HG02798 (cell line): ENCODE data around the gene CPSF3.
"Not testable (repeated sequence)": the region's sequence is repeated elsewhere in the genome, so short reads cannot be mapped to it uniquely, and the experiment has no call there.

ENCODE experiments used
- ATAC-seq: cut with Tn5 transposase; IDR thresholded peaks from one replicate; pipeline ENCODE4 v1.9.1; 2021; ENCODE audit warnings: mild to moderate bottlenecking; ENCODE audit not compliant: unreplicated experiment, poor library complexity

CPSF3 gene

GRCh38 chr2:9497017-9497416, 73.6 kb downstream of the CPSF3 start:
- no peak for ATAC-seq

- ATAC-seq: no peak
Measured at GRCh38 chr2:9498210-9498609, 74.8 kb downstream of the CPSF3 start.

- no peak for ATAC-seq
Measured at GRCh38 chr2:9508931-9509330, 85.5 kb downstream of the CPSF3 start.

- not testable (repeated sequence) for ATAC-seq
Measured at GRCh38 chr2:9513946-9514345, 90.5 kb downstream of the CPSF3 start.

GRCh38 chr2:9517118-9517782, 93.8 kb downstream of the CPSF3 start:
- ATAC-seq: no peak

GRCh38 chr2:9518163-9518562, 94.7 kb downstream of the CPSF3 start:
- ATAC-seq: no peak

- ATAC-seq: no peak
Measured at GRCh38 chr2:9518780-9519179, 95.3 kb downstream of the CPSF3 start.

GRCh38 chr2:9519250-9519649, 95.8 kb downstream of the CPSF3 start:
- ATAC-seq: no peak
